Measurements from ENCODE around the gene APOL6.

APOL6 gene

DNA sequence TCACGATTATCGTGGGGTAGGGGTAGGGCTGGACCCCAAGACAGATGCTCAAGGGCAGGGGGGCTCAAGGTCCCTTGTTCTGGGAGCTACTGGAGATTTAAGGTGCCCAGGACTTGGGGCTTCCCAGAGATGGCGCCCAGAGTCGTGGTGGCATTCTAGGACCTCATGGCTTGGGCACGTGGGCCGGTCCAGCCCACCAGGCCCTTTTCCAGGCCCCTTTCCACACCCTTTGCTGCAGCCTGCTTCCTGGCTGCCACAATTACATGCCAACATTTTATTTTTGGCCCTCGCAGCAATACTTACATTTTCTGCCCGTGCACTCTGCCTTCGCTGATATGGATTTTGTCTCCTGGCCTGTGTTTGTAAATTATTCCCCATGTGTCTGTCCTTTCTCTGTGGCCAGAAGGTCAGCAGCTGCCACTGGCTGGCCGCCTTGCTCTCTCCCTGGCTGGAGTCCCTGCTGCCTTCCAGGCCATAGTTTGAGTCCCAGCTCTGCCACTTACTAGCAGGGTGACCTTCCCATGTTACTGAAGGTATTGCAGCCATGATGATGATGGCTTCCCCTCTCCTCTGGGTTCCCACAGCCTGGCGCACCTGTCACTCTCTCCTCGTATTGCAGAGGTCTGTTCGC, 42.3 kb upstream of the APOL6 start:
- peaks cover 43 to 56% of the 10 kb centered on the region in 2 experiments for H3K27me3 ChIP-seq (ENCODE audit: control insufficient read depth in 1 of 2, insufficient read depth in 1 of 2, low read length in 2 of 2)
- H3K36me3 ChIP-seq (ENCODE audit: control insufficient read depth in 1 of 2, insufficient read depth in 2 of 2, low read depth in 1 of 2, low read length in 2 of 2), result no peaks in the 10 kb centered on the region
- no peak overlapping the region for H3K4ac ChIP-seq (ENCODE audit: low read depth in 1 of 2, low read length in 2 of 2)
- H4K91ac ChIP-seq (ENCODE audit: low read length), result no peak overlapping the region
- no peak overlapping the region for H2BK12ac ChIP-seq (ENCODE audit: low read length in 2 of 2)
- no peak for DNase-seq
- no peak overlapping the region for H4K8ac ChIP-seq (ENCODE audit: low read length)
- no peak overlapping the region for H2BK15ac ChIP-seq (ENCODE audit: low read depth, poor library complexity, severe bottlenecking)
- WGBS, result 92% methylated on average over 13 of the region's 13 CpGs
- H2BK5ac ChIP-seq (ENCODE audit: low read depth, low read length, poor library complexity, severe bottlenecking), result no peak overlapping the region
- H3K9me3 ChIP-seq (ENCODE audit: control insufficient read depth, low read length), result no peaks in the 10 kb centered on the region
- no peaks in the 10 kb centered on the region for H3K79me1 ChIP-seq (replicated peaks; ENCODE audit: low read length, poor library complexity, severe bottlenecking)
- H3K4me2 ChIP-seq (ENCODE audit: low read length, poor library complexity, severe bottlenecking), result no peak overlapping the region
- H3K18ac ChIP-seq (ENCODE audit: low read depth in 1 of 2, low read length in 2 of 2), result no peak overlapping the region
- no peak overlapping the region for H3K27ac ChIP-seq (ENCODE audit: low read length, poor library complexity, severe bottlenecking)
- H2AK5ac ChIP-seq (ENCODE audit: low read length, severe bottlenecking), result no peak overlapping the region
- H3K4me1 ChIP-seq (ENCODE audit: control insufficient read depth, insufficient read depth, low read depth, low read length), result peaks cover 4% of the 10 kb centered on the region
- peak overlapping the region in 1 of 2 experiments; percentile 61 for H3K14ac ChIP-seq (ENCODE audit: low read length in 2 of 2)
- no peak overlapping the region for H2AFZ ChIP-seq (ENCODE audit: low read depth, low read length)
- H3K4me3 ChIP-seq (ENCODE audit: insufficient read depth in 1 of 2, low read depth in 1 of 2, low read length in 2 of 2), result no peak overlapping the region
- no peak overlapping the region for H3K9ac ChIP-seq (ENCODE audit: low read length)
- no peak overlapping the region for H3K23ac ChIP-seq (ENCODE audit: low read length in 2 of 2)
- no peak overlapping the region for H2BK120ac ChIP-seq (ENCODE audit: low read depth, low read length)

DNA sequence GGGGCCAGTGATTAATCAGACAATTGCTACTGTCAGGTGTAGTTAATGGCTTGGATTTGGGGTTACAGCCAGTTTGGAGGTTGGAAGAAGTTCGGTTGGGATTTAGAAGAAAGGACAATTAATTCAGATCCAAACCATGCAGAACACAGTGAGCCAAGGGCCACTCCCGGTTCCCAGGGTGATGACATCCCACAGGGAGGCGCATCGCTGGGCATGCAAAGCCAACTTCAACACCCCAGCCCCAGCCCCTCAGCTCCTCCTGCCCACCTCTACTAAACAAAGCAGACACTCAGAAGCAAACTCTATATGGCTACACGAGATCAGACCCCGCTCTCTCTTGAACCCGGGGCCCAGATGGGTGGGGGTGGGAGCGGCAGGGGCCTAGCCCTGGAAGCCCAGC, 41.3 kb upstream of the APOL6 start:
- H3K36me3 ChIP-seq (ENCODE audit: control insufficient read depth in 1 of 2, insufficient read depth in 2 of 2, low read depth in 1 of 2, low read length in 2 of 2), result no peaks in the 10 kb centered on the region
- H3K14ac ChIP-seq (ENCODE audit: low read length in 2 of 2), result no peak overlapping the region
- H3K4me2 ChIP-seq (ENCODE audit: low read length, poor library complexity, severe bottlenecking), result no peak overlapping the region
- DNase-seq, result no peak
- no peak overlapping the region for H2AFZ ChIP-seq (ENCODE audit: low read depth, low read length)
- no peak overlapping the region for H4K91ac ChIP-seq (ENCODE audit: low read length)
- H3K27me3 ChIP-seq (ENCODE audit: control insufficient read depth in 1 of 2, insufficient read depth in 1 of 2, low read length in 2 of 2), result peaks cover 48 to 66% of the 10 kb centered on the region in 2 experiments
- H3K4me3 ChIP-seq (ENCODE audit: insufficient read depth in 1 of 2, low read depth in 1 of 2, low read length in 2 of 2), result no peak overlapping the region
- H4K8ac ChIP-seq (ENCODE audit: low read length), result no peak overlapping the region
- H3K9ac ChIP-seq (ENCODE audit: low read length), result no peak overlapping the region
- no peak overlapping the region for H3K23ac ChIP-seq (ENCODE audit: low read length in 2 of 2)
- H3K4me1 ChIP-seq (ENCODE audit: control insufficient read depth, insufficient read depth, low read depth, low read length), result peaks cover 4% of the 10 kb centered on the region
- H3K4ac ChIP-seq (ENCODE audit: low read depth in 1 of 2, low read length in 2 of 2), result no peak overlapping the region
- H2BK12ac ChIP-seq (ENCODE audit: low read length in 2 of 2), result no peak overlapping the region
- no peak overlapping the region for H2BK120ac ChIP-seq (ENCODE audit: low read depth, low read length)
- no peaks in the 10 kb centered on the region for H3K9me3 ChIP-seq (ENCODE audit: control insufficient read depth, low read length)
- H2BK5ac ChIP-seq (ENCODE audit: low read depth, low read length, poor library complexity, severe bottlenecking), result no peak overlapping the region
- H3K79me1 ChIP-seq (replicated peaks; ENCODE audit: low read length, poor library complexity, severe bottlenecking), result no peaks in the 10 kb centered on the region
- no peak overlapping the region for H2AK5ac ChIP-seq (ENCODE audit: low read length, severe bottlenecking)
- H3K18ac ChIP-seq (ENCODE audit: low read depth in 1 of 2, low read length in 2 of 2), result no peak overlapping the region
- WGBS, result 96% methylated on average over 8 of the region's 8 CpGs
- no peak overlapping the region for H2BK15ac ChIP-seq (ENCODE audit: low read depth, poor library complexity, severe bottlenecking)
- H3K27ac ChIP-seq (ENCODE audit: low read length, poor library complexity, severe bottlenecking), result no peak overlapping the region

- Histone ChIP-seq H3K27ac (ENCODE audit: low read length, poor library complexity, severe bottlenecking) (no peak overlapping the region), H4K8ac (ENCODE audit: low read length) (no peak overlapping the region), H3K14ac (ENCODE audit: low read length in 2 of 2) (no peak overlapping the region), H3K79me1 (replicated peaks; ENCODE audit: low read length, poor library complexity, severe bottlenecking) (no peaks in the 10 kb centered on the region), H3K18ac (ENCODE audit: low read depth in 1 of 2, low read length in 2 of 2) (no peak overlapping the region), H2BK15ac (ENCODE audit: low read depth, poor library complexity, severe bottlenecking) (no peak overlapping the region), H3K36me3 (ENCODE audit: control insufficient read depth in 1 of 2, insufficient read depth in 2 of 2, low read depth in 1 of 2, low read length in 2 of 2) (no peaks in the 10 kb centered on the region), H2BK120ac (ENCODE audit: low read depth, low read length) (no peak overlapping the region), H3K9ac (ENCODE audit: low read length) (no peak overlapping the region), H2AFZ (ENCODE audit: low read depth, low read length) (no peak overlapping the region), H2BK12ac (ENCODE audit: low read length in 2 of 2) (no peak overlapping the region), H2BK5ac (ENCODE audit: low read depth, low read length, poor library complexity, severe bottlenecking) (no peak overlapping the region), H4K91ac (ENCODE audit: low read length) (no peak overlapping the region), H3K4me2 (ENCODE audit: low read length, poor library complexity, severe bottlenecking) (no peak overlapping the region), H3K23ac (ENCODE audit: low read length in 2 of 2) (no peak overlapping the region), H3K27me3 (ENCODE audit: control insufficient read depth in 1 of 2, insufficient read depth in 1 of 2, low read length in 2 of 2) (peaks cover 48 to 68% of the 10 kb centered on the region in 2 experiments), H3K4me1 (ENCODE audit: control insufficient read depth, insufficient read depth, low read depth, low read length) (no peaks in the 10 kb centered on the region), H2AK5ac (ENCODE audit: low read length, severe bottlenecking) (no peak overlapping the region), H3K4me3 (ENCODE audit: insufficient read depth in 1 of 2, low read depth in 1 of 2, low read length in 2 of 2) (no peak overlapping the region), H3K4ac (ENCODE audit: low read depth in 1 of 2, low read length in 2 of 2) (no peak overlapping the region), H3K9me3 (ENCODE audit: control insufficient read depth, low read length) (no peaks in the 10 kb centered on the region)
- WGBS, result 82% methylated on average over 11 of the region's 11 CpGs
- DNase-seq, result no peak
Measured at GRCh38 chr22:35608088-35608487, 40.2 kb upstream of the APOL6 start.

GRCh38 chr22:35609261-35609660, 39.0 kb upstream of the APOL6 start:
- Histone ChIP-seq H2AFZ (ENCODE audit: low read depth, low read length) (no peak overlapping the region), H3K9me3 (ENCODE audit: control insufficient read depth, low read length) (no peaks in the 10 kb centered on the region), H3K4me2 (ENCODE audit: low read length, poor library complexity, severe bottlenecking) (no peak overlapping the region), H3K27ac (ENCODE audit: low read length, poor library complexity, severe bottlenecking) (no peak overlapping the region), H4K8ac (ENCODE audit: low read length) (no peak overlapping the region), H2BK120ac (ENCODE audit: low read depth, low read length) (no peak overlapping the region), H3K36me3 (ENCODE audit: control insufficient read depth in 1 of 2, insufficient read depth in 2 of 2, low read depth in 1 of 2, low read length in 2 of 2) (no peaks in the 10 kb centered on the region), H2BK5ac (ENCODE audit: low read depth, low read length, poor library complexity, severe bottlenecking) (no peak overlapping the region), H2BK15ac (ENCODE audit: low read depth, poor library complexity, severe bottlenecking) (no peak overlapping the region), H2AK5ac (ENCODE audit: low read length, severe bottlenecking) (no peak overlapping the region), H2BK12ac (ENCODE audit: low read length in 2 of 2) (no peak overlapping the region), H3K9ac (ENCODE audit: low read length) (no peak overlapping the region), H3K14ac (ENCODE audit: low read length in 2 of 2) (no peak overlapping the region), H3K4me1 (ENCODE audit: control insufficient read depth, insufficient read depth, low read depth, low read length) (no peaks in the 10 kb centered on the region), H4K91ac (ENCODE audit: low read length) (no peak overlapping the region), H3K4ac (ENCODE audit: low read depth in 1 of 2, low read length in 2 of 2) (no peak overlapping the region), H3K4me3 (ENCODE audit: insufficient read depth in 1 of 2, low read depth in 1 of 2, low read length in 2 of 2) (no peak overlapping the region), H3K23ac (ENCODE audit: low read length in 2 of 2) (no peak overlapping the region), H3K79me1 (replicated peaks; ENCODE audit: low read length, poor library complexity, severe bottlenecking) (no peaks in the 10 kb centered on the region), H3K18ac (ENCODE audit: low read depth in 1 of 2, low read length in 2 of 2) (no peak overlapping the region), H3K27me3 (ENCODE audit: control insufficient read depth in 1 of 2, insufficient read depth in 1 of 2, low read length in 2 of 2) (peaks cover 48 to 68% of the 10 kb centered on the region in 2 experiments)
- DNase-seq, result no peak
- WGBS, result 96% methylated on average over 9 of the region's 9 CpGs
